ENCODE measurements around the gene FRK.
"Not testable (repeated sequence)": the region's sequence is repeated elsewhere in the genome, so short reads cannot be mapped to it uniquely, and the experiment has no call there.

Gene FRK

DNA sequence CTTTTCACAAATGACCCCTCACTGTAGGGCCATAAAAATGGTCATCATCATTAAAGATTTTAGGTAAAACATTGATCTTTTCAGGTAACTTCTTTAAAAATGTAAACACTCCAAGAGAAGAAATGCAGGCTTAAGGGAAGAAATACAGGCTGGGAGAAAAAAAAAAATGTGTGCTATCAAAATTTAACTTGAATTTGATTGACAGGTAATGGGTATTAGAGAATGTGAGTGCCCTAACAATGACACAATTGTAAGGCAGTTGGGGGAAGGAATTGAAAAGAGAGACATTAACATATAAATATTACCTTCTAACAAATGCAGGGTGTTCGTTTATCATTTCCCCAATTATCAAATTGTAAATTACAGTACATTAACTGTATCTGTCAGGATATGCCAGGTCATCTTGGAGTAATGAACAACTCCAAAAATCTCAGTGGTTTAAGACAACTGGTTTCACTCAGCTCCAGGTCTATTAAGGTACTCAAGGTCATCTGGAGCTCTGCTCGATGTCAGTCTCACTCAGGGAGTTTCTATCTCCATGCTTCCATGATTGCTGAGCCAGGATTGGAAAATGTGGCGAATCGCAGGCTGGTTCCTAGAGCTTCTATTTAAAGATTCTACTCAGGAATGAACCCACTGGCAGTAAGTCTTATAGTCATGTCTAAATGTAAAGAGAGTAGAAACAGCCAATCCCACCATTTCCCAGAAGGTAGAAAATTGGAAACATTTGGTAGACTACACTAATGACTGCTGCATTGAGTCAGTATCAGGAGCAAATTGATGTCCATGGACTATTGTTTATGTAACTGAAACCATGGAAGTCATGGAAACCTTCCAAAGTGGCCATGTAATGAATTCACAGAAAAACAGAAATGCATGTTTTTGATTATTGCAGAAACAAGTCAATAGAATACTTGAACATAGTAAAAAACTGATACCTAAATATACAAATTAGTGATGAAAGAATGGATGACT lies 55.6 kb downstream of the FRK start:
- DNase-seq (ENCODE audit: low read depth): no peak

DNA sequence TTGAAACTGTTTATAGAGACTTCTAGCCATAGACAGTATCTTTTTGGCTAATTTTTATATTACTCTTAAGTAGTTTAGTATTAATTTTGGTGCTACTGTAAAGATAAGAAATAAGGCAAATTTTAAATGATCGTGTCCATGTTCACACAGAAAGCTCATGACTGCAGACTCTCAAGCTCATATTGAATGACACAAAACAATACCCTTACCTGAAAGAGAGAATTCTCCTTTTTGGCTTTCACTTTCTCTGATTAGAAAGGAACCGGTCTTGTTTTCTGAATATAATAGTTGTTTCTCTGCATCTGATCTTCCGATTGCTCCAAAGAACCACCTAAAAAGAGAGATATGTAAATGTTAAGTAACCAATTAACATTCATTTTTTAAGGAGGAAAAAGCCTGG lies 57.0 kb downstream of the FRK start:
- no peak for DNase-seq (ENCODE audit: low read depth)

DNA sequence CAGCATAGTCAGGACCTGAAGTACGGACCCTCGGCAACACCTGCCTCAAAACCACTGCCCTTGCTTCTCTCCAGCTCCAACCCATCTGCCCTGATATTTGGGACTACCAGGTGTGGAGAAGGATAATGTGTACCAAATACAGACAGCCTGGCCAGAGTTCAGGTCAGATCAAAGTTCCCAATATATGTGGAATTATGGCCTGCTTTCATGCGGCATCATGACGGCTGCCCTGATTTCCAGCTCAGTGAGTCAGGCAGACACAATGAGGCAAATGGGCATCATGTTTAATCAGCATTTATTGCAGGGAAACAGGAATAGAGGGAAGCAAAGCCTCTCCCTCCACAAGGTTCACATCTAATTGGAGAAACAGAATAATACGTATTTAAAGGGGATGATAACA lies 57.9 kb downstream of the FRK start:
- DNase-seq (ENCODE audit: low read depth): no peak

DNA sequence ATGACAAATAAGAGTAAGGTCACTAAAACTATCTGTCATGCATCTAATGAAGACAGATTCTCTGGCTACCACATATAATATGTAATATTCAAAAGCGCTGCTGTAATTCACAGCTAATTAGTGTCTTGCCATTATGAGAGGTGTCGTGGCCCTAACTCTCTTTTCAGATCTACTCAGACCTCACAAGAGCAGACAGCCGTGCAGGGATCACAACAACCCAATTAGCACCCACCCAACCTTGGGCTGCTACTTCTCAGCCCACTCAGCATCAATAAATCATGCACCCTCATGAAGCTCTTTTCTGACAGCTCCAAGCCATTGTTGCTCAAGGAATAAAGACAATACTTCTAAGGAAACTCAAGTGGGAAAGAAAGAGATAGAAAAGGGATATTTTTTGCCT lies 61.5 kb downstream of the FRK start:
- DNase-seq (ENCODE audit: low read depth): no peak

DNA sequence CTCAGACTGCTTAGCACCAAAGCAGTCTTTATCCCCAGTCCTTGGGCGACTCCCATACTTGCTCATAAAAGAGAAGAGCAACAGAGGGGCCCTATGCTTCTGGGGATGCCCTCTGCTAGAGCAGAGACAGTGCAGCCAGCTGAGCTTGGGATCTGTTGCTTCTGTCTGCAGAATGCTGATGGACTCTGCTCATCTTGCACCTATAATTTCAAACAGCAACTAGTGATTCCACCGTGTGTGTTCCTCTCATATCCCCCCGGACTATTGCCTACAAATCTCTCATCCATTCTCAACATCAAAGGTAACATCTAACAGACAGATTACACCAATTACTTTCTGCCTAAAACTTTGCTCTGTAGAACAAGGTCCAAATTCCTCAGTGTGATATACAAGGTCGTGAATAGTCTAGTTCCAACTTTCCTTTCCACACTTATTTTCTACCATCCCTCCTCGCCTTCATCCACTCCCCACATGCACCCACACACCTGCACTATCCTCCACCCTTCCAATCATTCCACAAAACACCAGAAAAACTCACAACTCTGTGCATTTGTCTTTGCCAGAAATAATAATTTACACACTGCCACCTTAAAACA lies 62.6 kb downstream of the FRK start:
- DNase-seq (ENCODE audit: low read depth): no peak

DNA sequence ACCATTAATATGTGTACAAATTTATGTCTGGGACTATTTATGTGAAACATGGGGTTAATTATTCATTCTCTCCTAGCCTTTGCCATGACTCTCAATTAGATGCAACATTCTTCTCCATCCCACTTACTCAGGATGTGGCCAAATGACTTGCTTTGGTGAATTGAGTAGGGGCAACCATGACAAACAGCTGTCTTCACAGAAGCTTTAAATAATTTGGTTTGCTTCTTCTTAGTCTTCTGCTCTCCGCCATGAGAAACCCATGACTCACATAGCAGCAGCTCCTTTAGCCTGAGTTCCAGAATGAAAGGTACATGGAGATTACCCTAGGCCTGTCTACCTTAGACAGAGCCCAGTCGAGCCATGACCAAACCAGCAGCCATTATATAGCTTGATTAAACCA lies 74.7 kb downstream of the FRK start:
- DNase-seq (ENCODE audit: low read depth): no peak

DNA sequence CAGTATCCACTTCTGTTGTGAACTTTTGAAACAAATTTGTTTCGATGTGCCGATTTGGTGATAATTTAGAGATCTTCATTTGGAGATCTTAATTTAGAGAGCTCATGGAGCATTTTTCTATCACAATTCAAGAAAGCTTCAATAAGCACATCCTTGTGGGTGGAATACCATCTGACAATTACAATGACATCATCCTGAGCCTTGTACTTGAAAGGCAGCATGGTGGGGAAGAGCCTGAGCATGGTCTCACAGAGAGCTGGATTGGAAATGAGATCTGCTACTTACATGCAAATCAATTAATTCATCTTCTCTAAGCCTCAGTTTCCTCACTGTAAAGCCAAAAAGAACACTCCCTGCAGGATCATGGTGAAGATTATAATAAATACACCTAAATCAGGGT lies 75.9 kb downstream of the FRK start:
- no peak for DNase-seq (ENCODE audit: low read depth)

DNA sequence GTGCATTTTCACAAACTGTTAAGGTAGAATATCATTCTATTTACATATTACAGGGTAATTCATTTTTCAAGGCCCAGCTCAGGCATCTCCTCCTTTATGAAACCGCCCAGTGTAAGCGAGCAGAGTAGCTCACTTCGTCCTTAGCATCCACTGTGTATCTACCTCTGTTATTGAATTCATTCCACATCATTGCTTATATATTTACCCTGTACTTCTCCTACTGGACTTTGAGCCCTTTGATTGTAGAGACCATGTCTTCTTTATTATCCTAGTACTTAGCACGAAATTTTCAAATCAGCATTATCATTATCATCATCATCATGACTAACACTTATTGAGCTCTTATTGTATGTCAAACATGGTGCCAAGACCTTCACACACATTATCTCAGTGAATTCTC lies 76.7 kb downstream of the FRK start:
- DNase-seq (ENCODE audit: low read depth): no peak

DNA sequence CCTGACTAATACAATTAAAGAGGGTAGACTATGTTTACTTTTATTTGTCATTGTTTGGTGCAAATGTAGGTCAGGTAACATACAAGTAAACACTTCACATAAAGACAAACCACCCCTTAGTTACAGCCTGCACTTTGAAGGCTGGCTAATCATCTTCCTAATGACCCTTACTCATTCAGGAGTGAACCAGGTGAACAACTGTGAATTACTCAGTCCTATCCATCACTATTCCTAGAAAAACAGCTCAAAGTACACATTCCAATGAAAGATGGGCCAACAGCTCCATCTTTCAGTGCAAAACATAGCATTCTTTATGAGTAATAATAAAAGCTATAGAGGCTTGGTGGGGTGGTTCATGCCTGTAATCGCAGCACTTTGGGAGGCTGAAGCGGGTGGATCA lies 78.2 kb downstream of the FRK start:
- no peak for DNase-seq (ENCODE audit: low read depth)

DNA sequence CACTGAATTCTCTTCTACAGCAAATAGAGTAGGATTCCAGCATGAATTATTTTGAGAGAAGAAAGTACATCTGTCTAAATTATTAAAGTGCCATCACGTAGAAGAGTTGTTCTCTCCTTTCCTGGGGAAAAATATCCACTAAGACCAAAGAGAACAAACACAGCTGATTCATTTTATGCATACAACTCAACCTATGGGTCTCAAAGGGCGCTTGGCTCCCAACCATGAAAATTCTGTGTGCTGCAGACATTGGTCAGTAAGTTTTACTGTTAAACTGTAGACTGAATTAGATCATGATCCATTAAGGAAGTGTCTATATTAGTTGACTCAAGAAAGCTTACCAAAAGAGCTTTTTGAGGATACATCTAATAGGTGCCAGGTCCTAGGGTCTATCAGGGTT lies 83.5 kb downstream of the FRK start:
- DNase-seq (ENCODE audit: low read depth): no peak

DNA sequence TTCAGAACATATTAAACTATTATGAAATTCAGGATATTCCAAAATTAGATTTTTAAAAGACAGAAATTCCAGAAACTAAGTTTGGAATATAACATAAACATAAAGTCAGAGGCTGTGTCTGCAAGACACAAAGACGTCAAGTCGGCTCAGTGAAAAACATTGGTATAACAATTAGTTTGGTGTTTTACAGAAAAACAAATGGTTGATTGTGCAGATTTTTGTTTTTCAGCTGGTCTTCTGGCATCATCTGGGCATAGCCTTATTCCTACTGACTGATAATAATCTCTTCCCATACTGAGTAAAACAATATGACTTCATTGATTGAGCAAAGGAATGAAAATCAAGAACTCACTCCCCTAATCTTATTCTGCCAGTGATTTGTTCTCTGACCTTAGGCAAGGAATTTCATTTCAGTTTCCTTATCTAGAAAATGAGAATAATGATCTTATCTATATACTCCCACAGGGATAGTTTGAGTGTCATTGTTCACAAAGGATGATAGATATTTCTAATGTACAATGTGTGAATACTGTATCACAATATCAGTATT lies 84.3 kb downstream of the FRK start:
- DNase-seq (ENCODE audit: low read depth): no peak

DNA sequence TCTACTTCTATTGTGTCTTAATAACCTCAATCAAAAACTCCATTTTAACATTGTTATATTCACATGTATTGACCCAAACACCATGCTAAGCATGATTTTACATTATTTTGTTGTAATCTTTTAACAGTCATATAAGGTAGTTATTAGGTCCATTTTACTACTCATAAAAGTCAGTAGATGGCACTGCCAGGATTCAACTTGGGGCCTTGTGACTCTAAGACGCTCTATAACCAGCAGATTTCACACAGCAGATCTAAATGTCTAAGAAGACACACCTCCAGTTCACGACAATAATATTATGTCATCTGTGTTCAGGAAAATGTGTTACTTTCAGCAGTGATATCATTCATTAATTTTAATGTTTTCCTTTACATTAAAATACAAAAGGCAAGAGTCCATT lies 88.0 kb downstream of the FRK start:
- no peak for DNase-seq (ENCODE audit: low read depth)

DNA sequence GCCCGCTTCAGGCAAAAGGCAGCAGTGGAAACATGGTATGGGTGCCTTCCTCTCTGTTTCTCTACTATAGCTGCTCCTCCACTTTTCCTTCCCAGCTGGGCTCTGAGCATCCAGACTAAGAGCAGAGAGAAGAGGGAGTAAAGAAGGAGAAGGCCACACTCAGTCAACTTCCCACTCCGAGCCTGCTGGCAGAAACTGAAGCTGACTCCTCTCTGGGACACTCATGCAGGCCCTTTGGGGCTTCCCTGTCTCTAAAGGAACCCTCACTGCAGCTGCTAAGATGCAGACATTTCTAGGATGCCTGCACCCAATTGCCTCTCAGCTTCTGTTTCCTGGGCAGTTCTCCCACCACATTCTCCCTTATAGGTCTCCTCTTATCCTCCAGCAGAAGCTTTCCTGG lies 88.9 kb downstream of the FRK start:
- no peak for DNase-seq (ENCODE audit: low read depth)

DNA sequence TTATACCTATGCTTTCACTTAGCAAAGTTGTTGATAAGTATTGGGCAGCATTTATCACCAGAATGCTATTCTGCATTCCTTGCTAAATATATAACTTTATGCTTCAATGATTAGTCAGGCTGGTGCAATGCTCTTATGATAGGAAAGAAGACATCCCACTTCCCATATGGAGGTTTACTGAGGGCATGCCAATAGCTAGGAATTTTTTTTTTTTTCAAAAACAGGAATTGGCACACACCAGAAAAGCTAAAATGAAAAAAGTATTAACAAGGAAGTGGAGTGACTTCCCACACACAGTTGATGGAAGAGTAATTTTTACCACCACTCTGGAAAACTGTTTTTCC lies 90.8 kb downstream of the FRK start:
- peak; percentile 30 for DNase-seq (ENCODE audit: low read depth)

DNA sequence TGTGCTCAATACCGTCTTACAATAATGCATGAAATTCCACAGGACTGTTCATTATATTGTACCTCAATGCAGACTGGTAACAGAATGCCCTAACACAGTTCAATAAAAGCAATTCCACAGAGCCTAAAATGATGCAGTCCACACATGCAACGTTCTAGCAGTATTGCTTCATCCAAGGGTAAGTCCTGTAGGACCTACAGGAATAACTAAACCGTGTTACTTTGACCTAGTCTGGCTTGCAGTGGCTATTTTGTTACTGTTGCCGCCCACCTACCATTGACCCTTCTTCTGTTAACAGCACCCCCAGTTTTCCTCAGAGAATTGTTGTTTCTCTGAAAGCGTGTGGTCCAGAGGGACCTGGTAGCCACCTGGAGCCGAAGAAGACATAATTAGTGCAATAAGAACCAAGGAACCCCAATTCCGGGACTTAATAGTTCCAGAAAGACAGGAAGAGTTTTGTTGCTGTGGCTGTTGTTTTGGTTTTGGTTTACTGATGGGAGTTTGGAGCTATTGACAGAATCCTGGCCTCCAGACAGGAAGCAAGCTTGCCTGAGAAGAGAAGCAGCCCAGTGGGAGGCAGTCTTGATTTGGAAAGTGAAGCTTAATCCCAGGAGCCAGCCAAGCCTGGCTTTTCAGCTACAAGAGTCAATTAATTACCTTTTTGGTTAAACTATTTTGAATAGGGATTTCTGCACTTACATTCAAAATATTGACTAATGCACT lies 91.3 kb downstream of the FRK start:
- DNase-seq (ENCODE audit: low read depth): no peak

DNA sequence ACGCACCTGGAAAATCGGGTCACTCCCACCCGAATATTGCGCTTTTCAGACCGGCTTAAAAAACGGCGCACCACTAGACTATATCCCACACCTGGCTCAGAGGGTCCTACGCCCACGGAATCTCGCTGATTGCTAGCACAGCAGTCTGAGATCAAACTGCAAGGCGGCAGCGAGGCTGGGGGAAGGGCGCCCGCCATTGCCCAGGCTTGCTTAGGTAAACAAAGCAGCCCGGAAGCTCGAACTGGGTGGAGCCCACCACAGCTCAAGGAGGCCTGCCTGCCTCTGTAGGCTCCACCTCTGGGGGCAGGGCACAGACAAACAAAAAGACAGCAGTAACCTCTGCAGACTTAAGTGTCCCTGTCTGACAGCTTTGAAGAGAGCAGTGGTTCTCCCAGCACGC lies 100.4 kb downstream of the FRK start:
- not testable (repeated sequence) for DNase-seq (ENCODE audit: low read depth)

DNA sequence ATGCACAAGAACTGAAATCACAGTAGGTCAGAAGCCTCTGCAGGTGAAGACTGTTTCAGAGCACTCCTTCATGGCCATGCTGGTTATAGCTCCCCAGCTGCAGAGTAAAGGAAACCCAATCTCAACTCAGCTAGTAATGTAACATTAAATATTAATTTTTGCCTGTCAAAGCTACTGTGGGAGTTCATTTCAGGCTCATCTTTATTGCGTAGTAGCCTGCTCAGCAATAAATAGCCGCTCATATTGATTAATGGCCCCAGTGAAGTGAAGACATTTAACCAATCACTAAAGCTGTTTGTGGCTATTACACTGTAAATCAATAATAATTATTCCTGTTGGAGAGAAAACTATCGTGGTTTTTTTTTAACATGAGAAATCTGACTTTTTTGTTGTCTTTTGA lies 101.7 kb downstream of the FRK start:
- DNase-seq (ENCODE audit: low read depth): no peak

DNA sequence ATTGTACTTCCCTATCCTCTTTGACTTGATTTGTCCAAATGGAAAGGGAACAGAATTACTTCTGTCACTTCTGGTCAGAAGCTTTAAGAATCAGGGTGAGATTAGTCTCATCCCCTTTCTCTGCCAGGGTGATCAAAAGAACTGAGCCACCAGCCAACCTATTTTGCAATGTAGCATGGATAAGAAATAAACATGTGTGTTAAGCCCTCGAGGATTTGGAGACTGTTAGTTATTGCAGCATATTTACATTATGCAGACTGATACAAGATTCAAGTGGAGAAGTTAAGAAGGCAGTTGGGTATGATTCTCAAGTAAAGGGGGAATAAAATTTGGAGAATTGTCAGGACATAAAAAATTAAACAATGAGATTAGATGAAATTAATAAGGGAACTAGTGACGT lies 106.0 kb downstream of the FRK start:
- no peak for DNase-seq (ENCODE audit: low read depth)

DNA sequence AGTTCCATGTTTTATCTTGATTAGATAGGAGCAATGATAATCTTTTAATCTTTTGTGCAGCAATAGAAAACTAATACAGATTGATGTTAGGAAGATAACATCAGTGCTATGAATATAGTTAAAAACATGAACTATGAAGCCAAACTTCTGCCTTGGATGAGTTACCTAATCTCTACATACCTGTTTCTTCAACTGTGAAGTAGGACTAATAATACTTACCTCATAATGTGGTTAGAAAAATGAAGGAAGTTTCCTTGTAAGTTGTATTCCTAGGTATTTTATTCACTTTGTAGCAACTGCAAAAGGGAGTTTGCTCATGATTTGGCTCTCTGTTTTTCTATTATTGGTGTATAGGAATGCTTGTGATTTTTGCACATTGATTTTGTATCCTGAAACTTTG lies 111.9 kb downstream of the FRK start:
- DNase-seq (ENCODE audit: low read depth): no peak

DNA sequence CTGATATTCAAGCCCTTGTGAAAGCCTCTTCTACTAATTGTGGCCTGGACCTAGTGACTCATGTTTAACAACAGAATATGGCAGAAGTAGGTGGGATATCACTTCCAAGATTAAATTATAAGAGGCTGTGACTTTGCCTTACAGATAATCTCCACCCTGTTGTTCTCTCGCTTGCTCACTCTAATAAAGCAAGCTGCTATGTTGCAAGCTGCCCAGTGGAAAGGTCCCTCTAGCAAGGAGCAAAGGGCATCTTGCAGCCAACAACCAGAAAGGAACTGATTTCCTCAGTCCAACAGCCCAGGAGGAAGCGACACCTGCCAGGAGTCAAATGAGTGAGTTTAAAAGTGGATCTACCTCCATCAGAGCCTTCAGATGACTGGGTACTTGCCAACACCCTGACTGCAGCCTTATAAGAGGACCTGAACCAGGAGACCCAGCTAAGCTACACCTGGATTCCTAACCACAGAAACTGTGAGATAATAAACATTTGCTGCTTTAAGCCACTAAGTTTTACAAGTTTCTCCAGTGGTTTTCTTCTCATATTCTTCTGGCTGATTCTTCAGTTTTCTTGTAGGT lies 112.6 kb downstream of the FRK start:
- no peak for DNase-seq (ENCODE audit: low read depth)

DNA sequence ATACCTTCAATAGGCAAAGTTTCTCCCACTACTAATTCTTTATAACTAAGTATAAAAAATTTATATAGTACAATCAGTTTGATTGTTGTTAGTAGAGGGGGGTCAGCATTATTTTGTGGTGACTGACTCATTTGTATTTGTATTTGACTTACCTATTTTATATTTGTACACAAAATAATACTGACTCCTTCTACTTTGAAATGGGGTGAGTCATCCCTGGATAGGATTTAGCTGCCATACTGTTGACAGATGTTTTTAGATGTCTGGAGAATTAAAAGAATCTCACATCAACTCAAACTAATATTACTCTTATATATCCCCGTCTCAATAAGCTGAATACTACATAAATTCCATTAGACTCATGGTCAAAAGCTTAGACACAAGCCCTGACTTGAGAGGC lies 114.9 kb downstream of the FRK start:
- DNase-seq (ENCODE audit: low read depth): no peak

DNA sequence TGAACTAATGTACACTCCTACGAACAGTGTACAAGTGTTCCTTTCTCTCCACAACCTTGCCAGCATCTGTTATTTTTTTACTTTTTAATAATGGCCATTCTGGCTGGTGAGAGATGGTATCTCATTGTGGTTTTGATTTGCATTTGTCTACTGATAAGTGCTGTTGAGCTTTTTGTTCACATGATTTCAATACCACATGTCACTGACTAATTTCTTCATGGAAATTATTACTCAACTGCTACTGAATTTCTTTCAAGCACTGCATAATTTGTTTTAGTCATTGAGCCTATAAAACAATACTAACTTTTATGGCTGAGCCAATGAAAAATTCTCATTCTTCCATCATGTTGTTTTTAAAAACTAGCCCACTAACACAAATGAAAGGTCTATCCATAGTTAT lies 115.4 kb downstream of the FRK start:
- DNase-seq (ENCODE audit: low read depth): no peak

DNA sequence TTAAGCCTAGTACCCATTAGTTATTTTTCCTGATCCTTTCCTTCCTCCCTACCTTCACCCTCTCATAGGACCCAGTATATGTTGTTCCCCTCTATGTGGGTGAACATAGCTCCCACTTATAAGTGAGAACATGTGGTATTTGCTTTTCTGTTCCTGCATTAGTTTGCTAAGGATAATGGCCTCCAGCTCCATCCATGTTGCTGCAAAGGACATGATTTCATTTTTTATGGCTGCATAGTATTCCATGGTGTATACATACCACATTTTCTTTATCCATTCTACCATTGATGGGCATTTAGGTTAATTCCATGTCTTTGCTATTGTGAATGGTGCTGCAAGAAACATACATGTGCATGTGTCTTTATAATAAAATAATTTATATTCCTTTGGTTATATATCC lies 115.9 kb downstream of the FRK start:
- not testable (repeated sequence) for DNase-seq (ENCODE audit: low read depth)
